GM19467 (cell line): Measurements from ENCODE around the gene UBE2QL1.

Experiments used
- ATAC-seq: cut with Tn5 transposase; IDR thresholded peaks from one replicate; pipeline ENCODE4 v1.9.1; 2021; ENCODE audit warnings: mild to moderate bottlenecking, moderate library complexity; ENCODE audit not compliant: unreplicated experiment

UBE2QL1 gene, protein sequence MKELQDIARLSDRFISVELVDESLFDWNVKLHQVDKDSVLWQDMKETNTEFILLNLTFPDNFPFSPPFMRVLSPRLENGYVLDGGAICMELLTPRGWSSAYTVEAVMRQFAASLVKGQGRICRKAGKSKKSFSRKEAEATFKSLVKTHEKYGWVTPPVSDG

GRCh38 chr5:6448622-6449464 lies at the start of gene UBE2QL1:
Gene UBE2QL1, plus strand, starts transcription at chr5:6448859. Its CDS starts 35 bp downstream, at chr5:6448894.
- peak; percentile 53 for ATAC-seq

- ATAC-seq = no peak
These were observed 48.4 kb upstream of the UBE2QL1 start for GRCh38 chr5:6399980-6400910.

DNA sequence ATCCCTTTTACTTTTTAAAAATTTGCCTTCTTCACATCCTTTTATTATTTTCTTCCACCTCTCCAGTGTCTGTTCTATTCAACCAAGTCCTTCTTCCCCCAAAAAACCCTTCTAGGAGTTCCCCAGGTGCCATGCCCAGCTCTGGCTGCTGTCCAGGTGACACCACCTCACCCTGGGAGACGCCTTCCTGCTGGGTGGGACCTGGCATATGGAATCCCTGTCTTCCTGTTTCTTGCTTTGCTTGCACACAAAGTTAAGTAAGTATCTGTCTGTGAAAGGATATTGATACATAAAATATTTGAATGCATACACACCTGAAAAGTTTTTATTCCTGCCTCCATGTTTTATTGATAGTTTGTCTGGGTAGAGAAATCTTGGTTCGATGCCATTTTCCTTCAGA lies 47.2 kb upstream of the UBE2QL1 start:
- no peak for ATAC-seq

DNA sequence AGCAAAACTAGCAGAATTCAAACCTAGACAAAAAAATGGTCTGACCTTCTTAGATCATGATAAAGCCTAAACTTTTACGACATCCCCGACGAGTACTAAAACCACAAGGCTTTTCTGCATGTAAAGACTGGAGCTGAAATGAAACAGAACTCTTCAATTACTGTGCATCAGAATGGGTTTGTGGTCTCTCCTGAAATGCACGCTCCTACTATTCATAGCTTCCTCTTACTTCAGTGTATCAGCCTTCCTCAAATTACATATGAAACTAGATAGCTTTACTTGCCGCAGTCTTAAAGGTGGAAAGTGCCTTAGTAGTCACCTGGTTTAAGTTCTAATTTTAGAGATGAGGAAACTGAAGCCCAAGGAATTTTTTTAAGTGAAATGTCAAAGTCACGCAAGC lies 45.7 kb upstream of the UBE2QL1 start:
- ATAC-seq = no peak

GRCh38 chr5:6403416-6403815 lies 45.2 kb upstream of the UBE2QL1 start:
- ATAC-seq = no peak

DNA sequence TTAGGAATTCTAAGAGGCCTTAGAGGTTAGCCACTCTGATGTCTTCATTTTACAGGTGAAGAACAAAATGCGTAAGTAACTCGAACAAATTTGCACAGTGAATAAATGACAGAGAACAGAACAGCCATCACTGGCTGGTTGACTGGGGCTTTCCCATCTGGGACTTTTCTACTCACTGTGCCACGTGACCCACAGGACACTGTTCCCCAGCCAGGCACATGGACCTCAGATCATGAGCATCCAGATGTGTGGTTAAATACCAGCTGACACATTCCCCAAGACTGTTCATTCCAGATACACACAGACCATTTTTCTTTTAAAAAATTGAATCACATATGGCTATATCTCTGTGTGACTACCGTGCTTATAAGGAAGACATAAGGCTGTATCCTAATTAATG lies 44.5 kb upstream of the UBE2QL1 start:
- no peak for ATAC-seq

DNA sequence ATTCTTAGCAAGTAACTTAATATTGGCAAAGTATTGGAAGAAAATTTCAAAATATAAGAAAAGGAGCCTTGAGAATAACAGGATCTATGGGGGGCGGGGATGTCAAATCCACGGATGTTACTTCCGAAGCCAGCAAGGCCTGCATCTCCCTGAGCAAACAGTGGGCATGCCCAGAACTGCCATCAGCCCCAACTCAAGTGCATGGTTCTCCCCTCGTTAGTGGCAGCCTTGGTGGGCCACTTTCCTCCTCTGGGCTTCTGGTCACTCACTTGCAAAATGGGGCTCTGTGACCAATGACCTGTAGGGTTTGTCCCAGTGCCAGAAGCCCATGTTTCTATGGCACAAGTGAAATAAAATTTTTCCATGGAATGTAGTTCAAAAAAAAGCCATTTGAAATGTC lies 43.1 kb upstream of the UBE2QL1 start:
- no peak for ATAC-seq

DNA sequence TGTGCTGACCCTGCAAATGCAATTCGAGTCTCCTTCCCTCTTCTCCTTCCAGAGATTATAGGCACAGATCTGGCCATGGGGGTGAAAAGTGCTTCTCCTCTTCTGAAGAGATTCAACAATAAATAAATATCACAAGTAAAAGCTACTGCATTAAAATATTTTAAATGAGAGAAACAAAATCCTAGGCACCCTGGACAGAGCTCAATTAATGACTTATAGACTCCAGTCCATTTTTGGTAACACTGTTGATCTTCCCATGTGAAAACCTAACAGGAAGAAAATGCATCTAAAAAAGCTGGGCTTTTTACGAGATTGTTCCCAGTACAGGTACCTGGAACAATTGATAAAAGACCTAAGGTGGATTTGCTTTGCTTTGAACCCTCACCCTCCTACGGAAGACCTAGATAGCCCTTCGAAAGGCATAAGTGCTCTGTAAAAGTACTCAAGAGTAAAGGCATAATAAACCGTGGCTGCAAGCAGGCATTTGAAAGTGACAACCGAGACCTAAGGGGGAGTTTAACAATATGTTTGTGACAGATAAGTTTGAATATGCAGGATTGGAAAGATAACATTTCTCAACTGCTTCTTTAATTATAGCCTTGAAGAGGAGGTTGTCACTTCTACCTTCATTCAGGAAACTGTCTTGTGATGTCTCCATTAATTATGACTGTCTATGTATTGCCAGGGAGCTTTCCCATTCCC lies 41.0 kb upstream of the UBE2QL1 start:
- ATAC-seq = no peak

DNA sequence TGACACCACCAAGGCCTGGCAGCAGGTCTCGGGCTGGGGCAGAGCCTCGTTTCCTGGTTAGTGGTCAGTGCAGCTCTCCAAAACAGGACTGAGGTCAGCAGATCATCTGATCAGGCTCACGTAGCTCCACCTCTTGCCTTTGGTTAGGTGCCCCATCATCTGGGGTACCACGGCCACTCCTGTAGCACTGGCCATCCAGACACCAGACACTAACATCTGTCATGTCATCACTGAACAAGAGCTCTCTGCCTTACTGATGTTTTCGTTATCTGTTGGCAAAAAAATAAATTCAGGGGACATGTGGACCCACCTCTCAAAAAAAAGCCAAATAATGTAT lies 40.4 kb upstream of the UBE2QL1 start:
- no peak for ATAC-seq

GRCh38 chr5:6408627-6409446 lies 39.8 kb upstream of the UBE2QL1 start:
- ATAC-seq = no peak

GRCh38 chr5:6410421-6410820 lies 38.2 kb upstream of the UBE2QL1 start:
- no peak for ATAC-seq

- no peak for ATAC-seq
These were observed 37.5 kb upstream of the UBE2QL1 start for GRCh38 chr5:6411141-6411540.

DNA sequence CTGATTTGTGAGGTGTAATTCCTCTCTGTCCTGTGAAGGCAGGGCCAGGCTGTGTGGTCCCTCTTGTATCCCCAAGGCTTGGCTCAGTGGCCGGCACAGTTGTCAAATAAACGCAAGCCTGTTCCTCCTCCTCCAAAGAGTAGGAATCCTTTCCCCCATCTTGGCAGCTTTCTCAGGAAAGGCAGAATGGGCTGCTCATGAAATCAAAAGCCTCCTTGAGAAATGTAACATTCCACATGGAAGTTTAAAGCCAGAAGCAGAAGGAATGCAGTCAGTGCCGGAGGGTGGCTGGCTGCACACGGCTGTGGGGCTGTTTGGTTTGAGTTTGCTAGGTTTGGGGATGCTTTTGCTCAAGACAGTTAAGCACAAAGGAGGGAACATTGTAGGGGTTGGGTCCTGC lies 35.8 kb upstream of the UBE2QL1 start:
- ATAC-seq = no peak

DNA sequence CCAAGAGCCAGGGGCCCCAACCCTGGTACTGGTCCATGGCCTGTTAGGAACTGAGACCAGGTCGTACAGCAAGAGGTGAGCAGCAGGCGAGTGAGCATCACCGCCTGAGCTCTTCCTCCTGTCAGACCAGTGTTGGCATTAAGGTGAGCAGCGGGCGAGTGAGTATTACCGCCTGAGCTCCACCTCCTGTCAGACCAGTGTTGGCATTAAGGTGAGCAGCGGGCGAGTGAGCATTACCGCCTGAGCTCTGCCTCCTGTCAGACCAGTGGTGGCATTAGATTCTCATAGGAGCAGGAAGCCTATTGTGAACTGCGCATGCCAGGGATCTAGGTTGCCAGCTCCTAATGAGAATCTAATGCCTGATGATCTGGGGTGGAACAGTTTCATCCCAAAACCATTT lies 31.0 kb upstream of the UBE2QL1 start:
- ATAC-seq = no peak

DNA sequence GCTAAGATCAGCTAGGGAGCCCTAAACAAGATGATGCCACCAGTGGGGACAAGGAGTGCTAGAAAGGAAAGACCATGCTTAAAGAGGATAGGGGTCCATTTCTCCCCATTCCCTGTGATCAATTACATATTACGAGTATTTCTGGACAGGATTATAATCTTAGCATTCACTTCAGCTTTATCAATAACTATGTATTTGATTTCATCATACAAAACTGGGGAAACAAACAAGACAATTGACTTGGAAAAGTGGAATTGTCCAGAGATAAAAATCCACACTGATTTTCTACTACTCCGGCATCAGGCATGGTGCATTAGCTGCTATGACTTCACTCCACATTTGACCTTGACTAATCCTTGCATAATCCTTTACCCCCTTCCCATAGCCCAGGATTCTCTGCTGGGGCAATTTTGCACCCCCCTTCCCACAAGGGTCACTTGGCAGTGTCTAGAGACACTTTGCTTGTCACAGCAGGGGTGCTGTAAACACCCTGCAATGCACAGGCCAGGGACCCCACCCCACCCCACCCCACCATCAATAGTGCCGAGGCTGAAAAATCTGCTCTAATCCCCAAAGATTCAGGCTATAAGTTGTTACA lies 29.9 kb upstream of the UBE2QL1 start:
- ATAC-seq = no peak

- ATAC-seq = no peak
These were observed 29.3 kb upstream of the UBE2QL1 start for GRCh38 chr5:6419340-6419852.

DNA sequence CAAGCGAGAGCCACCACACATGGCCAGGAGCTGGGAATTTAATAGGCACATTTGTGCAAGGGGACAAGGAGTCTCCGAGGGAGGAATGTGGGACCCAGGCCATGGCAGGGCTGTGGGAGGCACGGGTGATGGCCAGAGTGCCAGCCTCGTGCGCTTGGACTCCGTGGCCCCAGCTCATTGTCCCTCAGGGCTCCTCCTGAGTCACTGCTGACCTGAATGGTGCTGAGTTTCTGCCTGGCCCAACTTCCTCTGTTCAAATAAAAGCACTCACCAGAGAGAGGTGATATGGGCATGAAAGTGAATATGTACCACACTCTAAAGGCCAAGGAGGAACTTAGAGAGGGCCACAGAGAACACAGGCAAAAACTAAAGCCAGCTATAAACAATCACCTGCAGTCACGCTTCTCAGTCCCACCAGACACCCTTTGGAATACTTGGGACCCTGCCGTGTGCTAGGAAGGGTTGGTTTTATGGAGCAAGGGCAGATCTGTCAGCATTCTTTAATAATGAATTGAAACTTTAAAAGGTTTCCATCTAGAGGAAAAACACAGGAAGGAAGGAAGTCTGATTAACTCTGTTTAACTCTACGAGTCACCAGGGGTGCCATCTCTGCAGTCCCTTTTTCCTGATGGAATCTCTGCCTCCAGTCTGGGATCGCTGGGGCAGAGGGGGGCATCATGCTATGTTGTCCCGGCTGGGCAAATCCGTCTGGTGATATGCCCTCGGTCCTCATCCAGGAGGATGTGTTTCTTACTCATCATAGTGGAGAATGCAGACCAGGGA lies 25.1 kb upstream of the UBE2QL1 start:
- no peak for ATAC-seq

GRCh38 chr5:6424110-6424659 lies 24.5 kb upstream of the UBE2QL1 start:
- no peak for ATAC-seq
